ENCODE measurements around the gene BMP10.
"Not testable (repeated sequence)": the region's sequence is repeated elsewhere in the genome, so short reads cannot be mapped to it uniquely, and the experiment has no call there.

Gene BMP10, protein sequence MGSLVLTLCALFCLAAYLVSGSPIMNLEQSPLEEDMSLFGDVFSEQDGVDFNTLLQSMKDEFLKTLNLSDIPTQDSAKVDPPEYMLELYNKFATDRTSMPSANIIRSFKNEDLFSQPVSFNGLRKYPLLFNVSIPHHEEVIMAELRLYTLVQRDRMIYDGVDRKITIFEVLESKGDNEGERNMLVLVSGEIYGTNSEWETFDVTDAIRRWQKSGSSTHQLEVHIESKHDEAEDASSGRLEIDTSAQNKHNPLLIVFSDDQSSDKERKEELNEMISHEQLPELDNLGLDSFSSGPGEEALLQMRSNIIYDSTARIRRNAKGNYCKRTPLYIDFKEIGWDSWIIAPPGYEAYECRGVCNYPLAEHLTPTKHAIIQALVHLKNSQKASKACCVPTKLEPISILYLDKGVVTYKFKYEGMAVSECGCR

DNA sequence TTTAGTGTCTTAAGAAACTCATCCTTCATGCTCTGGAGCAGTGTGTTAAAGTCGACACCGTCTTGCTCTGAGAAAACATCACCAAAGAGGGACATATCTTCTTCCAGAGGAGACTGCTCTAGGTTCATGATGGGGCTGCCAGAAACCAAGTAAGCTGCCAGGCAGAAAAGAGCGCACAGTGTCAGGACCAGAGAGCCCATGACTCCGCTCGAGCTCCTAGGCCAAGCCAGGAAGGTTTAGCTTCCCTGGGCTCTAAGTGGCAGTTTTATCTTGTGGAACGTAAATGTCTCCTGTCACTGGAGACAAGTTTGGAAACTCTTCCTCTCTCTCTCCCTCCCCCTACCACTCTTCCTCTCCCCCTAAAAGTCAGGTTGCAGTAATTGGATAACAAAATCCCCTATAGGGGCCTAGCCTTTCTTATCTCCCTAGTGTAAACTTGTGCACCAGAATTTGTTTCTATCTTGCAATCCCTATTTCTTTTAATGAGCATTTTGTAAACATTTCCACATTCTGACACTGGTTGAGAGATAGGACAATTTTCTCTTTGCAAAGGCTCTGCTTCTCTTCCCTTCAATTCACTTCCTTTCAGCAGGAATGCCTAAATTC is at the start of gene BMP10:
Gene BMP10, minus strand, starts transcription at position 239 of the 606 bp plus-strand sequence. Its CDS starts 39 bp downstream, at position 200.
- DNase-seq = no peak

DNA sequence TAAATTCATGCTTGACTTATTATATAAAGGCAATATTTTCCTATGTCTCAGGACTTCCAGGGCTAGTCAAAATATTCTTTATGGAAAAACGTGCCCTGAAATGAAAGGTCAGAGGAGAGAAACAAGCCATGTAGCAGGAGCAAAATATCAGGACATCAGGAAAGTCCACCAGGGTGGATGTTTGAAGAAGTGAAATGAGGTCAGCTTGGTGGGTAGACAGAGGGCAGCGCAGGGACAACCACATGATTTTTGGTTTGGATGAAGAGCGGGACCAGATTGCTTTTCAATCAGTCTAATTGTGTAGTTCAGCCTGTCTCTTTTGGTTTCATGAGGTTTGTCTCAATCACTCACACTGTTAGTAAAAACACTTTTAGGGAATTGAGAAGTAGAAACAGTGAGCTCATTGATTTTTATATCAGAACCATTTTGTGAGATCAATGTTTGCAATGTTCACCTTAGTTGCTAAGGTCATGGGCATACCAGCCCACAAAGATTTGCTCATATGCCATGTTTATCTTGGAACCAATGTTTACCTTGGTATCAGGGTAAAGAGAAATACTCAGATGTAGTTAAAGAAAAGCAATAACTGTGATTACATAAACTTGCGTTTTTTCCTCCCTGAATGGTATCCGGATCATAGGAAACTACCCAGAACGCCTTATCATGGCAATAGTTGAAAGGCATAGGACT is 49.4 kb upstream of the BMP10 start:
- DNase-seq = no peak

DNA sequence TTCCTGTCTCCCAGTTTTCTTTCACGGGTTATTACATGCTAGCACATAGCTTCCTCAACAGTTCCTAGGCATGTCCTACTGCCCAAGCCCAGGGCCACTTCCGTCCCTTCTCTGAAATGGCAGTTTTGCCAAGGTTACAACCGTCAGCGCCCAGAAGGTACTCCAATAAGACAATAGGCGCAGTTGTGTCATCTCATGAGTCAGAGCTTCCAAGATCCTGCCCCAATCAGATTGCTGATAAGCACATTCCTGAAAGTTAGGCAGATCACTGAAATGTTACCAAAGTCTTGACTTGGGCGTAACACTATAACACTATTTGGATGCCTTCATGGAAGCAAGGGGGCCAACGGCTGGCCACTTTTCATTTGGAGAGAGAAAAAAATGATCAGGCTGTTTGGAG is 47.3 kb upstream of the BMP10 start:
- no peak for DNase-seq

DNA sequence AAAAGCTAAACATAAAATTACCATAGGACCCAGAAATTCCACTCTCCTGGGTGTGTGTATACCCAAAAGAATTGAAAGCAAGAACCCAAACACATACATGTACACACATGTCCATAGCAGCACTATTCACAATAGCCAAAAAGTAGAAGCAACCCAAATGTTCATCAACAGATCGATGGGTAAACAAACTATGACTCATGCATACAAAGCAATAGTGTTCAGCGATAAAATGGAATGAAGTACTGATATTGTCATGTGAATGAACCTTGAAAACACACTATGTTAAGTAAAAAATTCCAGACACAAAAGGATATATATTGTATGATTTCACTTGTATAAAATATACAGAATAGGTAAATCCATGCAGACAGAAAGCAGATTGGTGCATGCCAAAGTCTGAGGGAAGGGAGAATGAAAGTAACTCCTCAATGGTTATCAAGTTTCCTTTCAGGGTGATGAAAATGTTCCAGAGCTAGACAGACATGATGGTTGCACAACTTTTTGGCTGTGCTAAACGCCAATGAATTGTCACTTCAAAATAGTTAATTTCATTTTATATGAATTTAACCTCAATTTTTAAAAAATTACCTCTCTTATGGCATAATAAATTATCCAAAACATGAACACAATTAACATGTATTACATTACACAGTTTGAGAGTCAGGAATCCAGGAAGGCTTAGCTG is 46.0 kb upstream of the BMP10 start:
- DNase-seq = no peak

DNA sequence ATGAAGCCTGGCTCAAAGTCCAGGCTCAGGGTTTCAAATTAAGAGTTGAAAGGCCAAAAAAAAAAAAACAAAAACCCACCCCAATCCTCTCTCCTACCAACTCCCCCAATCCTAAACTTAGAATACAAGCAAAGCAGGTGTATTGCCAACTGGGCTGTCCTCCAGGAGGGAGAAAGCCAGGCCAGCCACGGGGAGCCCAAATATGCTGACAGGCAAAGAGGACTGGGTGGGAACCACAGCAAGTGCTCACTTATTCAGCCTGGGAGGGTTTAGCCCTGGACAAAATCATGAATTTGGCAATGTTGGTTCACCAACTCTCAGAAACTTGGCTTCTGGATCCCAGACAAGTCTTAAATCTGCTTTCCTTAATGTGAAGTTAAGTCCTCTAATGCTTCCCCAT is 45.0 kb upstream of the BMP10 start:
- DNase-seq = no peak

DNA sequence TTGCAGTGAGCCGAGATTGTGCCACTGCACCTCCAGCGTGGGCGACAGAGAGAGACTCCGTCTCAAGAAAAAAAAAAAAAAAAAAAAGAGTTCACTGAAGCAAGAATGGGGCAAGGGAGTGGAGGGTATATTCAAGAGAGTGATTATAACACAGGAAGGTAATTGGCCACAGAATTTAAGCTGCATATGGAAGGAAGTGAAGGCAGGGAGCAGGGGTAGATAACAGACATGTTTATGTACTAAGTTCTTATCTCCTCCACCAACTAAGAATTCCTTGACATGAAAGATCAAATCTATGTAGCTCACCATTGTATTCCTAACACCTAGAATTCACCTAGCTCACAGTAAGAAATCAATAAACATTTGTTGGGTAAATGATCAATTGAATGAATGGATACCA is 44.2 kb upstream of the BMP10 start:
- no peak for DNase-seq

DNA sequence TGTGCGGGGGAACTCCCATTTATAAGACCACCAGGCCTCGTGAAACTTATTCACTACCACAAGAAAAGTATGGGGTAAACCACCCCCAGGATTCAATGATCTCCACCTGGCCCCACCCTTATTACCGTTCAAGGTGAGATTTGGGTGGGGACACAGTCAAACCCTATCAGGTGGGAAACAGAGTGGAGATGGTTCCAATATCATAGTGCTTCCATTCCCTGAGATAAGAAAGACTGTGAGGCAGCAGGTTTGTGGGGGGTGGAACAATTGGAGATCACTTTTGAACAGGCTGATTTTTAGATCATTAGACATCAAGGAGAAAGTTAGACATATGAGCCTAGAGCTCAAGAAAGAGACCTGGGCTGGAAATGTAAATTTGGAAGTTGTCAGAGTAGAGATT is 42.2 kb upstream of the BMP10 start:
- DNase-seq = no peak

DNA sequence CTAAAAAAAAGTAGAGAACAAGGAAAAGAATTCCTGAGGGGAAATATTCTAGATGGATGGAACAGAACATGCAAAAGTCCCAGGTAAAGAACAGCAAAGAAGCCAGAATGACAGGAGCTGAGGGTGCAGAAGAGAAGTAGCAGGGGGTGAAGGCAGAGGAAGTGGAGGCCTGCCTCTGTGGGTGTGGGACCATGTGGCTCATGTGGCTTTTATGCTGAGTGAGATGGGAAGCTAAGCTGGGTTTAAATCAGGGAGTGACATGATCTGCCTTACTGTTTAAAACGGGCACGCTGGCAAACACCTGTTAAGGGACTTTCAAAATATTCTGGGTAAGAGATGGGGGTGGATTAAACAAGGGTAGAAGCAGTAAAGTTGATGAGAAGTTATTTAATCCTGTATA is 41.5 kb upstream of the BMP10 start:
- DNase-seq = peak; percentile 35 to 38

DNA sequence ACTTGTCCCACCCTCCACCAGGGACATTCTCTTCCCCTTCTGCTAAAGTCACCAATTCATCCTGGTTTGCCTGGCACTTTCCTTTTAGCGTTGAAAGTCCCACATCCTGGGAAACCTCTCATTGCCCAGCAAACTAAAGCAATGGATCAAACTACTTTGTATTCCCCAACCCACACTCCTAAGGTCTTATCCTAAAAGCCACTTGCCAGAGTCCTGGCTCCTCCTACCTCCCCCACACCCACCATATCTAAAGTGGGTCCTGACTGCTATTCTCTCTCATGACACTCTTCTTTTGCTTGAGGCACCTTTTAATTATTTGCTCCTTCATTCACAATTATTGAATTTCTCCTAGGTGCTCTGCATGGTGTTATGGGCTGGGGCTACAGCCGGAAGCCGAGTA is 40.9 kb upstream of the BMP10 start:
- DNase-seq = no peak

DNA sequence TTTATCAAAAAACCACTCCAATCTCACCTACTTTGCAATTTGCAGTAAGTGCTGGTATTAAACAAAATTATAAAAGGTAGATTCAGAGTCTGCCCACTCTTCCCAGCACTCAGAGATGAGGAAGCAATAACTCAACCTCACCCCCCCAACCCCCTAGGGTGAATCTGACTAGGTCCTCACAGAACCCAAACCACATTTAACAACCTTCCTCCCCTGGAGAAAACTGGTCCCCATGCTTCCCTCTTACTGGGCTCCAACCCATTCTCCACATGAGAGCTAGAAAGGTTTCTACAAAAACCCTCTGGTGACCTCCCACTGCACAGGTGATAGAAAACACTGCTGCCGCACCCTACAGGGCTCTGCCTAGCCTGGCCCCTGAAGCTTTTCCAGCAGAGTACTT is 40.5 kb upstream of the BMP10 start:
- DNase-seq = no peak

DNA sequence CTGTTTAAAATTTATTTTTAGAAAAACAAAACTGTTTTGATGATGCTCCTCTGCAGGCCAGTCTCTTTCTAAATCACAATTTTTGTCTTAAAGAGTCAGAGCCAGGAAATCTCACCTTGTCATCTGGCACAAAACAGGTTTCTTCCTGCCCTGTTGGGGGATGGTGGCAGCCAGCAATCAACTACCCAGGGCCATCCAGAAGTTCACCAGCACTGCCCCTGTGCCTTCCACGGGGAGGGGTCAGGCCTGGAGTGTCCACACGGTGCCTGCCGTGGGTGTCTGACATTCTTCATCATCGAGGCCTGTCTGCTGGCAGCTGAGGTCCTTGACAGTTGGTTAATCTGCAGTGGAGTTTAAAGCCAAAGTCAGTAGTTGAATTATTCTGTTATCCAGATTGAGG is 40.0 kb upstream of the BMP10 start:
- no peak for DNase-seq

DNA sequence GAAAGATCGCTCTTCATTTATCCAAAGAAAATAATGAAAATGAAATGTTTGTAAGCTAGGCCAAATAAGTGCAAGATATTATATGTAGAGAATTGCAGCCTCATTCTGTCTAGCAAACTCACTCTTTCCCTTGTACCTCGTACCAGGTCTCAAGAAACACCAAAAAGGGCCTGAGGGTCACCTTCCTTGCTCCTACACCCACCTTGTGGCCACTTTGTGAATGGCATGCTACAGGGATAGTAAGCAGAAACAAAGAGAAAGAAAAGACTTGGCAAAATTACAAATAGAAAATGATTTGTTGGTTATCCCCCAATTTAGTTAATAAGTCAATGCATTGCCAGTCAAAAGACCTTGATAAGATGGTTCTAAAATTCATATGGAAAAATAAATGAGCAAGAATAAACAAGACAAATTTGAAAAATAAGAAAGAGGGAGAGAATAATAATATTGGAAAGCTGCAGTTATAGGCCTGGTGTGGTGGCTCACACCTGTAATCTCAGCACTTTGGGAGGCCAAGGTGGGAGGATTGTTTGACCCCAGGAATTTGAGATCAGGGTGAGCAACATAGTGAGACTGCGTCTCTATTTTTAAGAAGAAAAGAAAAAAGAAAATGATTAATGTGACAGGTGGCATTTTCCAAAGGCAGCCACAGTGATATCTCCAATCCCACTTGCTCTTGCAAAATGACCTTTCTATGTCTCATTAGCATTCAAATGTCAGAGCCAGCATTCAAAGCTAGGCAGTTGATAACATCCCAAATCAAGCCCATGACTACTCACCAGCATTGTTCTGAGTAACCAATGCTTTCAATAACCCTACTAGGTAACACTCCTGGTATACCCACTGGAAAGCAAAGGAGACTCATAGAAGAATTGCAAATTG is 38.8 kb upstream of the BMP10 start:
- peak; percentile 83 to 86 for DNase-seq

DNA sequence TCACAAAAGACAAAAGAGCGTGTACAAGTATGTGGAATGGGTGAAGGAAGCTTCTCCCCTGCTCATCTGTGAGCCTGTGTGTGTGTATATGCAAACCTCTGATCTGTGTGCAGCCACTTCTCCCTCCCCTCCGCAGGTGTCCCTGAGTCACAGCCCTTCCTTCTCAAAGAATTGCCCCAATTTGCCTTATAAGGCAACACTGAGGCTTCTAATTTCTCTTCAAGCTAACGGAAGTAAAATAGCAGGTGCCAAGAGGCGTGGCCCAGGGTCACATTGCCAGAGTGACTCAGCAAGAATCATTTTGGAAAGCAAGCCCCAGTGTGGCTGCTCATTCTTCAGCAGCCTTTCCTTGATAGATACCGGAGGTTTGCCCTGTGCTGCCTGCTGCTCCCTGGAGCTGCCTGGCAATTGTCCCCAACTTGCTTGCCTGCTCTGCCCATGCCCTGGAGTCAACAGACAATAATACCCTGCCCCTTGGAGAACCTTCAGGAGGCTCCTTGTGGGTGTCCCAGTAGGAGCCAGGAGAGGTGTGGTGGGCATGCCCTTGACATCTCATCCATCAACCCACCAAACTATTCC is 37.3 kb upstream of the BMP10 start:
- peak; percentile 82 to 87 for DNase-seq

DNA sequence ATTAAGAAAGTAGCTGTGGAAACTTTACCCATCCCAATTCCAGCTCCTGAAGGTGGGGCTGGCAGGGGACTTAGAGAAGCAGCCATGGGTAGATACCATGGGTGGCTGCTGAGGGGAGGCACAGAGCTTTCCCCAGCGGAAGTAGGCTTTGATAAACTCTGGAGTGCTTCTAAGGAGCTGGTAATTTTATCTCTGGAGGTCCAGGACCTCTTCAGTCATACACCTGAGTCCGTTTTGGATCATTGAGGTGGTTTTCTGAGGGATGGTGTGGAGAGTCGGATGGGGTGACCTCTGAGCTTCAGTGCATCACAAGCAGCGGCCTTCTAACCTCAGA is 36.7 kb upstream of the BMP10 start:
- peak in 1 of 2 experiments; percentile 29 for DNase-seq

DNA sequence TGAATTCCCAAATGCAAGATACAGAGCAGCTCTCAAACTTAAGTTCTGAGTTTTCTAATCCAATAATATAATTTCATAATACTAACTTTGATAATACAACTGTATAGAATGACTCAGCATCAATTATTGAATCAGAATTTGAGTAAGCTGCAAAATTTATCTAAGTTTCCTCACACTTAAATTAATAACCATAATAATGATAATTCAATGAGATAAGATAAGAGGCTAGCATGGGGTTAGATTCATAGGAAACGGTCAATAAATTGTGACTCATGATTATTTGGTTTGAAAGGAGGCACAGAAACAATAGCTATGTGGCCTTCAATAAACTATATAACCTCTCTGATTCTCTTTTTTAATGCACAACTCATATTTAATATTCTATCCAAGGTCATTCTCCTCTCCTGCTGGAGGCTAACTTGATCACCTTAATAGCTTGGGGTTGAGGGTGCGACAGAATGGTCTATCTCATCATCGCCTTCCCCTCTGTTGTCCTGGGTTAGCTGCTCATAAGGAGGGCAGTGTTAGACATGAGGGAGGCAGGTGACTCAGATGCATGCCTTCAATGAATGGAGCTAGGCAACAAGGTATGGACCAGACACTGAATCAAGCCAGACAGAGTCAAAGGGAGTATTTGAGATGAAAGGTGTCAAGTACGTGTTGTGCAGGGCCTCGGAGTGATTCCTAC is 36.2 kb upstream of the BMP10 start:
- DNase-seq = peak in 1 of 2 experiments; percentile 28

DNA sequence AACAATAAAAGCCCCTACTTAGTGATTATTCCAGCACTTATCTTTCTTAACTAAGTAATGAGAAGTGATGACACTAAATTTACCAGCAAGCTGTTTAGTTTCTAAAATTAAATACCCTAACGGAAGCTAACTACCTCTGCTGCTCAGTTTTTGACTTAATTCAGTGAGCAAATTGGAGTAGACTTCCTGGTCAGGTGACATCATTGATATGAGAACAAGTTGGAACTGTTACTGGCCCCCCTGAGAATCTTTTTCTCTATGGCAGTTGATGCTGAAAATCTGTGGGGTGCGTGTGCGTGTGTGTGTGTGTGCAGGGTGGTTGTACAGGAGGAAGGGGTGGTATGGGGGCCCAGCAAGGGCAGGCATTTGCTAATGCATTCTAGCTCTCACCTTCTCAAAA is 35.5 kb upstream of the BMP10 start:
- DNase-seq = no peak

DNA sequence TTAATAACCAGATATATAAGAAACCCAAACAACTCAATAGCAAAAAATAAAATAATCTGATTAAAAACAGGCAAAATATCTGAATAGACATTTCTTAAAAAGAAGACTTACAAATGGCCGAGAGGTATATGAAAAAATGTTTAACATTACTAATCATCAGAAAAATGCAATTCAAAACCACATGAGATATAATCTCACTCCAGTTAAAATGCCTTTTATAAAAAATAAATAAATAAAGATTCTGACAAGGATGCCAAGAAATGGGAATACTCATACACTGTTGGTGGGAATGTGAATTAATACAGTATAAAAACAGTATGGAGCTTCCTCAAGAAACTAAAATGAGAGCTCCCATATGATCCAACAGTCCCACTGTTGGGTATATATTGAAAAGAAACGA is 33.9 kb upstream of the BMP10 start:
- no peak for DNase-seq

DNA sequence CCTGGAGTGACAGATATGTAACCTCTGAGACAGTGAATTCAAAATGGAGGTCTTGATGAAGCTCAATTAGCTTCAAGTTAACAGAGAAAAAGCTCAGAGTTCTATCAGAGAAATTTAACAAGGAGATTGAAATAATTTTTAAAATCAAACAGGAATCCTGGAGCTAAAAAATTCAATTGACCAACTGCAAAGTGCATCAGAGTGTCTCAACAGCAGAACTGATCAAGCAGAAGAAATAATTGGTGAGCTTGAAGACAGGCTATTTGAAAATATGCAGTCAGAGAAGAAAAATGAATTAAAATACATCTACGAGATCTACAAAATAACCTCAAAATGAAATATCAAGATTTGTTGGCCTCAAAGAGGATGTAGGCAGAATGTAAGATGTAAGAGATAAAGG is 30.4 kb upstream of the BMP10 start:
- no peak for DNase-seq

DNA sequence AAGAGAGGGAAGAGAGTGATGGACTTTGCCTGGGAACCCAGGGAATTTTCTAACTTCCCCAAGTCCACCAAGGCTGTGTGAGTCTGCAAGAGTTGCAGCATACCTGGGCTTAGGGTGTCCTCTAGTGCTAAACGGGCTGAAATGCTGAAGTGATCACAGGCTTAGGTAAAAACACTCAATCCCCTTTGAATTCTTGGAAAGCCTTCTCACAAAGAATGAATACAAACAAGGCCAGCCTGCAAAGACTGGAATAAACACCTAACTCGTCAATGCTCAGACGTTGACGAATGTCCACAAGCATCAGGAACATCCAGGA is 30.0 kb upstream of the BMP10 start:
- DNase-seq = no peak

DNA sequence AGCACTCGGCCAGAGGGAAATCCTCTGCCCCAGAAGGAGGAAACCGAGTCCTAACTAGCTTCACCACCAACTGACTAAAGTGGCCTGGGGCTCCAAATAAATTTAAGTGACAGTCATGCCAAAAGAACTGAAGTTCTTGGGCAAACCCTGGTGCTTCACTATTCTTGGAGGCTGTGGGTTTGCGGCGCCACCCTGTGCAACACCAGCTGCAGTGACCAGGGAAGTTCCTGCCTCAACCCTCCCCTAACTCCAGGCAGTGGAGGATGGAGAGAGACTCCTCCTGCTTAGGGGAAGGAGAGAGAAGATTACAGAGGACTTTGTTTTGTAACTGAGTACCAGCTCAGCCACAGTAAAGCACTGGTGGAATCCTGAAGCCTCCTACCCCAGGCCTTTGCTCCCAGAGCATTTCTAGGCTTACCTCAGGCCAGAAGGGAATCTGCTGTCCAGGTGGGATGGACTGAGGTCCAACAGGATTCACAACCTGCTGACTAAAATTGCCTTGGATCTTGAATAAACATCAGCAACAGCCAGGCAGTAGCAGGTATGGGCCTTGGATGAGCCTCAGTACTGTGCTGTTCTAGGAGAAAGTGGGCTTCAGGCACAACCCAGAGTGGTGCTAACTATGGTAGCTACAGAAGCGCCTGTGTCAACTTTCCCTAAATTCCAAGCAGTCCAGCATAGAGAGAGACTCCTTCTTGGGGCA is 29.4 kb upstream of the BMP10 start:
- DNase-seq = no peak

DNA sequence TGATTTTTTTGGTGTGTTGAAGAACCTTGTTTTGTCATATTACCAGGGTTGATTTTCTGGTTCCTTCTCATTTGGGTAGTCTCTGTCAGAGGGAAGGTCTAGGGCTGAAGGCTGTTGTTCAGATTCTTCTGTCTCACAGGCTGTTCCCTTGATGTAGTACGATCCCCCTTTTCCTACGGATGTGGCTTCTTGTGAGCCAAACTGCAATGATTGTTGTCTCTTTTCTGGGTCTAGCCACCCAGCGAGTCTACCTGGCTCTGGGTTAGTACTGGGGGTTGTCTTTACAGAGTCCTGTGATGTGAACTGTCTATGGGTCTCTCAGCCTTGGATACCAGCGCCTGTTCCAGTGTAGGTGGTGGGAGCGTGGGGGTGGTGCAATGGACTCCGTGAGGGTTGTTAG is 24.8 kb upstream of the BMP10 start:
- DNase-seq = not testable (repeated sequence)

Measured in activated T-cell treated with anti-CD3 and anti-CD28 coated beads, Interleukin-2, amount 50 U/mL, for 48 hours (primary cell).